Gastroesophageal sphincter (tissue), 4 donors: ENCODE data around the gene GHRH. TPM values are rescaled to one million over a fixed set of nuclear protein-coding genes. Genes with fewer than 3 reads are reported as not detected.

Experiments
- ATAC-seq: fragments of 150-250 bp; one replicate; pipeline ENCODE4 v1.9.1; 2016; ENCODE audit warnings: mild to moderate bottlenecking, moderate library complexity
- H3K27ac ChIP-seq, 4 donors: fragments of 200-600 bp; sonication (generic) in 3 of 4; 1 replicate in 3 of 4; 2 replicates in 1 of 4; pipeline ENCODE4 v1.5.1; 2016 to 2019
- H3K27me3 ChIP-seq: fragments of 200-600 bp; sonication (generic); one replicate; pipeline ENCODE4 v1.5.1; 2019
- H3K36me3 ChIP-seq, 2 donors: fragments of 200-600 bp; sonication (generic); one replicate each; pipeline ENCODE4 v1.5.1; 2019; ENCODE audit warnings: control low read depth in 1 of 2
- H3K4me1 ChIP-seq, 3 donors: fragments of 200-600 bp; sonication (generic); 1 replicate in 2 of 3; 2 replicates in 1 of 3; pipeline ENCODE4 v1.5.1; 2016 to 2019; ENCODE audit warnings: control low read depth in 2 of 3
- H3K4me3 ChIP-seq, 2 donors: fragments of 200-600 bp; sonication (generic); one replicate each; pipeline ENCODE4 v1.5.1; 2019; ENCODE audit warnings: mild to moderate bottlenecking in 1 of 2, moderate library complexity in 1 of 2
- H3K9me3 ChIP-seq, 3 donors: fragments of 200-600 bp; sonication (generic); one replicate each; pipeline ENCODE4 v1.5.1; 2017 to 2019; ENCODE audit warnings: control low read depth in 2 of 3
- EP300 ChIP-seq: sonication (generic); formaldehyde crosslinking; IDR thresholded peaks from one replicate; pipeline ENCODE4 v1.6.1; 2017; ENCODE audit warnings: antibody characterized with exemption, mild to moderate bottlenecking
- POLR2A ChIP-seq, 2 donors: fragments of 450-650 bp; IDR thresholded peaks; one replicate each; pipeline ENCODE4 v1.6.1; 2017; ENCODE audit warnings: antibody characterized with exemption in 2 of 2, mild to moderate bottlenecking in 2 of 2, moderate library complexity in 1 of 2
- POLR2AphosphoS5 ChIP-seq: sonication (generic); formaldehyde crosslinking; IDR thresholded peaks from one replicate; pipeline ENCODE4 v1.6.1; 2017; ENCODE audit warnings: antibody characterized with exemption
- WGBS, 2 donors: methylation state at CpG; one replicate each; pipeline ENCODE4 v1.1.5; 2018; ENCODE audit warnings: low coverage in 1 of 2; 5-methylcytosine and 5-hydroxymethylcytosine counted together
- total RNA-seq, 4 donors: library from RNA; depleted of rRNA; stranded (reverse); fragments of >200 nt; gene quantifications; one replicate each; pipeline ENCODE4 v1.1.0, GENCODE V29; 2016
- TF ChIP-seq, protein P1 (sequence below), 4 experiments: fragments of 200-600 bp in 2 of 4; fragments of 450-650 bp in 2 of 4; sonication (generic) in 1 of 4; IDR thresholded peaks; one replicate each; pipeline ENCODE4 v1.5.1; 2017 to 2019; ENCODE audit warnings: antibody characterized with exemption in 4 of 4, mild to moderate bottlenecking in 2 of 4, moderate library complexity in 2 of 4

Gene GHRH
- total RNA-seq, 4 donors from 2014 or later: not detected

DNA sequence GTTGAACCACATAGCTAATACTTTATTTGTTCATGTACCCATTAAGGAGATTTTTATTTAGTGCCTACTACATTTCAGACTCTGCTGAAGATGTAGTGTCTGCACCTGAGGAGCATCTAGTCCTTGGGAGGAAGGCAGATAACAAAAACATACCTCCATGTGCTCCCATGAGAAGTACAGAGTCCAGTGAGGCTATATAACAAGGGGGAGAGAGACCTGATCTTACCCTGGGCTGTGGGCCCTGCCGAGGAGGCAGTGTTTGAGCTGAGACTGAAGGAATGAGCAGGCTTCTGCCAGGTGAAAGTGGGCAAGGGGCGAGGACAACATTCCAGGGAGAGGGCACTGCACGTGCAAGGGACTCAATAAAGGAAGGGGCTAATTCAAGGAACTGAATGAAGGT lies 39.9 kb upstream of the GHRH start:
- peaks cover 5 to 61% (median 9%) of the 10 kb centered on the region in 3 donors for H3K4me1 ChIP-seq
- TF ChIP-seq POLR2AphosphoS5 (no peak), POLR2A (IDR thresholded peaks at IDR 0.05) (no peak), EP300 (no peak)
- TF ChIP-seq, protein P1, sequence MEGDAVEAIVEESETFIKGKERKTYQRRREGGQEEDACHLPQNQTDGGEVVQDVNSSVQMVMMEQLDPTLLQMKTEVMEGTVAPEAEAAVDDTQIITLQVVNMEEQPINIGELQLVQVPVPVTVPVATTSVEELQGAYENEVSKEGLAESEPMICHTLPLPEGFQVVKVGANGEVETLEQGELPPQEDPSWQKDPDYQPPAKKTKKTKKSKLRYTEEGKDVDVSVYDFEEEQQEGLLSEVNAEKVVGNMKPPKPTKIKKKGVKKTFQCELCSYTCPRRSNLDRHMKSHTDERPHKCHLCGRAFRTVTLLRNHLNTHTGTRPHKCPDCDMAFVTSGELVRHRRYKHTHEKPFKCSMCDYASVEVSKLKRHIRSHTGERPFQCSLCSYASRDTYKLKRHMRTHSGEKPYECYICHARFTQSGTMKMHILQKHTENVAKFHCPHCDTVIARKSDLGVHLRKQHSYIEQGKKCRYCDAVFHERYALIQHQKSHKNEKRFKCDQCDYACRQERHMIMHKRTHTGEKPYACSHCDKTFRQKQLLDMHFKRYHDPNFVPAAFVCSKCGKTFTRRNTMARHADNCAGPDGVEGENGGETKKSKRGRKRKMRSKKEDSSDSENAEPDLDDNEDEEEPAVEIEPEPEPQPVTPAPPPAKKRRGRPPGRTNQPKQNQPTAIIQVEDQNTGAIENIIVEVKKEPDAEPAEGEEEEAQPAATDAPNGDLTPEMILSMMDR (IDR thresholded peaks at IDR 0.05): no peak
- H3K4me3 ChIP-seq: no peak overlapping the region
- H3K36me3 ChIP-seq: peaks cover 0 to 58% of the 10 kb centered on the region in 2 donors
- H3K9me3 ChIP-seq: no peaks in the 10 kb centered on the region
- 83 to 94% methylated on average over 2 of the region's 3 CpGs for WGBS, 2 donors
- no peak for ATAC-seq
- H3K27me3 ChIP-seq: no peaks in the 10 kb centered on the region
- H3K27ac ChIP-seq: no peak overlapping the region

DNA sequence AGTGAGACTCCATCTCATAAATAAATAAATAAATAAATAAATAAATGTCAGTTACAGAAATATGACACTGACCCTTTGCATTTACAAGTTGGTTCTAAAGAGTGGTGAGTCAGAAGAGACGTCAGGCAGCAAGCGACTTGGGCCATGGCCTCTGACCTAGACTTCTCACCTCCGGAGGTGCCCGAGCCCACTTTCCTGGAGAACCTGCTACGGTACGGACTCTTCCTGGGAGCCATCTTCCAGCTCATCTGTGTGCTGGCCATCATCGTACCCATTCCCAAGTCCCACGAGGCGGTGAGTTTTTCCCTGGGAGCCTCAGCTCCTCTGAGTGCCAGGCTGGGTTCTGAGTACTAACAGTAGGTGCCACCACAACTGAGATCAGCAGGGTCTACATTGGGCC lies 39.5 kb upstream of the GHRH start:
- WGBS, 2 donors: 99 to 100% methylated on average over 6 of the region's 9 CpGs
- H3K27ac ChIP-seq: no peak overlapping the region
- H3K4me1 ChIP-seq: peaks cover 5 to 61% (median 13%) of the 10 kb centered on the region in 3 donors
- no peaks in the 10 kb centered on the region for H3K27me3 ChIP-seq
- H3K9me3 ChIP-seq: no peaks in the 10 kb centered on the region
- ATAC-seq: no peak
- H3K4me3 ChIP-seq: no peak overlapping the region
- TF ChIP-seq POLR2AphosphoS5 (no peak), EP300 (no peak)
- H3K36me3 ChIP-seq: peaks cover 0 to 55% of the 10 kb centered on the region in 2 donors

DNA sequence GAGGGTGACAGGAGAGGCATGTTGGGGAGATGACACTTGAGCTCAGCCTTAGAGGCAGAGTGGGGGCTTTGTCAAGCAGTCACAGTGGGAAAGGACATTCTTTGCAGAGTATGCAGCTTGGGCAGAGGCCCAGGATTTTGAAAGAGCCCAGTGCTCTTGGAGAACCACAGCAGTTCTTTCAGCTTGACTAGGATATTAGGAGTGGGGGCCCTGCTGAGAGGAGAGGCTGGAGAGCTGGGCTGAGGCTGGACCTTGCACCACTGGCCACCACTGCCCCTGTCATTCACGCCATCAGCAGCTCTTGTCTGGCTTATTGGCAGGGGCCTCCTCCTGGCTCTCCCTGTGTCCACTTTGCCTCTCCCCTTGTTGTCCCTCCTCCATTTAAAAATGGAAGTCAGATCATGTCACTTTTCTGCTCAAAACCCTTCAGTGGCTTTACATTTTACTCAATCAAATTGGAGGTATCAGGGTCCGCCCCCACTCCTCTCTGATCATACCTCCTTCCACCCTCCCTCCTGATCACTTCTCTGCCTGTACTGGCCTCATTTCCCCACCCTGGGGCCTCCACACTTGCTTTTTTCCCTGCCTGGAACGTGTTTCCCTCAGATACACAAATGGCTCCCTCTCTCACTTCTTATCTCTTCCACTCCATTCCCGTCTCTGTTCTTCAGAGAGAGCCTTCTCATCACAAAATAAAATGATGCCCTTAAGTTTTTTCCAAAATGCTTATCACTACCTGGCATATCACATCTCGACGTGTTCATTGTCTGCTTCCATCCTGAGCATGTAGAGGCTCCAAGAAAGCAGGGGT lies 38.3 kb upstream of the GHRH start:
- no peaks in the 10 kb centered on the region for H3K27me3 ChIP-seq
- H3K4me3 ChIP-seq: no peak overlapping the region
- H3K4me1 ChIP-seq: peaks cover 7 to 61% (median 24%) of the 10 kb centered on the region in 3 donors
- H3K27ac ChIP-seq: peak overlapping the region in 2 of 4 donors; percentile 82 to 83
- no peak for TF ChIP-seq POLR2A (IDR thresholded peaks at IDR 0.05)
- TF ChIP-seq, protein P1 (IDR thresholded peaks at IDR 0.05): no peak
- TF ChIP-seq POLR2AphosphoS5: peak; percentile 13
- no peak for TF ChIP-seq EP300
- H3K36me3 ChIP-seq: peaks cover 0 to 49% of the 10 kb centered on the region in 2 donors
- no peaks in the 10 kb centered on the region for H3K9me3 ChIP-seq
- 68 to 83% methylated on average over 4 to 6 of the region's 6 CpGs for WGBS, 2 donors
- no peak for ATAC-seq

DNA sequence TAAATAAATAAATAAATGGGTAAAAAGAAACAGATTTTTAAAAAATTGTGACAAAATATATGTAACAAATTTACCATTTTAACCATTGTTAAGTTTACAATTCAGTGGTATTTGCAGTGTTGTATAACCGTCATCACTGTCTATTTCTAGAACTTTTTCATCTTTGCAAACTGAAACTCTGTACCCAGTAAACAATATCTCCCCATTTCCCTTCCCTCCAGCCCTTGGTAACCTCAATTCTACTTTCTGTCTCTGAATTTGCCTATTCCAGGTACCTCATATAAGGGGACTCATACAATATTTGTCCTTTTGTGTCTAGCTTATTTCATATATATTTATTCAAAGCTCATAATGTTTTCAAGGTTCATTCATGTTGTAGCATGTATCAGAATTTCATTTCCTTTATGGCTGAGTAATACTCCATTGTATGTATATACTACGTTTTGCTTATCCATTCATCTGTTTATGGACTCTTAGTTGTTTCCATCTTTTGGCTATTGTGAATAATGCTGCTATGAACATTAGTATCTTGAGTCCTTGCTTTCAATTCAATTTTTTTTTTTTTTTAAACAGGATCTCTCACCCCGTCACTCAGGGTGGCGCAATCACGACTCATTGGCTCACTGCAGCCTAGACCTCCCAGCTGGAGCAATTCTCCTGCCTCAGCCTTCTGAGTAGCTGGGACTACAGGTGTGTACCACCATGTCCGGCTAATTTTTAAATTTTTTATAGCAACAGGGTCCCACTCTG lies 36.8 kb upstream of the GHRH start:
- H3K9me3 ChIP-seq: no peaks in the 10 kb centered on the region
- no peak overlapping the region for H3K4me3 ChIP-seq
- H3K36me3 ChIP-seq: peaks cover 0 to 37% of the 10 kb centered on the region in 2 donors
- ATAC-seq: no peak
- peaks cover 9 to 65% (median 29%) of the 10 kb centered on the region in 3 donors for H3K4me1 ChIP-seq
- H3K27ac ChIP-seq: peak overlapping the region in 3 of 4 donors; percentile 73 to 83 (median 82)
- WGBS, 2 donors: 80 to 94% methylated on average over 2 to 6 of the region's 6 CpGs
- H3K27me3 ChIP-seq: no peaks in the 10 kb centered on the region
- TF ChIP-seq POLR2AphosphoS5: no peak
- TF ChIP-seq, protein P1 (IDR thresholded peaks at IDR 0.05): no peak
- TF ChIP-seq POLR2A (IDR thresholded peaks at IDR 0.05): no peak
- no peak for TF ChIP-seq EP300

DNA sequence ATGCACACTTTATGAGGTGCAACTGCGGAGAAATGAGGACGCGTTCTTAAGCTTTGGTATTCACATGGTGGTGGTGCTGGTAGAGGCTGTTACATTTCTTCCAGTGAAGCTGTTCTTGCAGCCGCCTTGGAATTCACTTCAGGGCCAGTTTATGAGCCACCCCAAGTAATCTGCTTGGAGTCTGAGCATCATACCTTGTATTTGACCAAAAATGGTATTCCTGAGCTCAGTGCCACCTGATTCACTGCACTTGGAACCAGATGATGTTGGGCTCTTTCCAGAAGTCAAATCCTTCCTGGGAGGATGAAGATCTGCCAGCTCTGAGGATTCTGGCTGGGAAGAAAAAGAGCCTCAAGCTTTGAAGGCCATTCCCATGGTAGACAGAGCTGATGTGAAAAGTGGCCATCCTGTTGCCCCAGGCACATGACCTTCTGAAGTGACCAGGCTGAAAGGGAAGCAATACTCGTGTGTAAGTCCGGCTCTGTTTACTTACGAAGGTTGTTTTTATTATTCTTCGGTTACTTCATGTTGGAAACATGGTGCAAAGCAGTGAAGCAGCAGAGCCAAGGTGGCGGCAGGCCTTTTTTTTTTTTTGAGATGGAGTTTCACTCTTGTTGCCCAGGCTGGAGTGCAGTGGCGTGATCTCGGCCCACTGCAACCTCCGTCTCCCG lies 35.6 kb upstream of the GHRH start:
- H3K9me3 ChIP-seq: no peaks in the 10 kb centered on the region
- WGBS, 2 donors: 46 to 48% methylated on average over 4 to 9 of the region's 13 CpGs
- TF ChIP-seq EP300: no peak
- peak; percentile 73 for TF ChIP-seq POLR2AphosphoS5
- no peak for TF ChIP-seq POLR2A (IDR thresholded peaks at IDR 0.05)
- TF ChIP-seq, protein P1 (IDR thresholded peaks at IDR 0.05): no peak
- no peaks in the 10 kb centered on the region for H3K27me3 ChIP-seq
- ATAC-seq: peak; percentile 82
- peak overlapping the region; percentile 82 to 95 (median 83) for H3K27ac ChIP-seq
- H3K4me3 ChIP-seq: no peak overlapping the region
- peaks cover 9 to 65% (median 29%) of the 10 kb centered on the region in 3 donors for H3K4me1 ChIP-seq
- peaks cover 0 to 34% of the 10 kb centered on the region in 2 donors for H3K36me3 ChIP-seq
